GM21576 (cell line): ENCODE measurements around the gene SPRED3.
A peak's percentile ranks its signal among the peaks of the same experiment; 100 is the strongest.
"Not testable (repeated sequence)": the region's sequence is repeated elsewhere in the genome, so short reads cannot be mapped to it uniquely, and the experiment has no call there.

Source experiments
- ATAC-seq: cut with Tn5 transposase; IDR thresholded peaks from one replicate; pipeline ENCODE4 v1.9.1; 2021; ENCODE audit warnings: mild to moderate bottlenecking, moderate library complexity; ENCODE audit not compliant: unreplicated experiment

The SPRED3 gene

DNA sequence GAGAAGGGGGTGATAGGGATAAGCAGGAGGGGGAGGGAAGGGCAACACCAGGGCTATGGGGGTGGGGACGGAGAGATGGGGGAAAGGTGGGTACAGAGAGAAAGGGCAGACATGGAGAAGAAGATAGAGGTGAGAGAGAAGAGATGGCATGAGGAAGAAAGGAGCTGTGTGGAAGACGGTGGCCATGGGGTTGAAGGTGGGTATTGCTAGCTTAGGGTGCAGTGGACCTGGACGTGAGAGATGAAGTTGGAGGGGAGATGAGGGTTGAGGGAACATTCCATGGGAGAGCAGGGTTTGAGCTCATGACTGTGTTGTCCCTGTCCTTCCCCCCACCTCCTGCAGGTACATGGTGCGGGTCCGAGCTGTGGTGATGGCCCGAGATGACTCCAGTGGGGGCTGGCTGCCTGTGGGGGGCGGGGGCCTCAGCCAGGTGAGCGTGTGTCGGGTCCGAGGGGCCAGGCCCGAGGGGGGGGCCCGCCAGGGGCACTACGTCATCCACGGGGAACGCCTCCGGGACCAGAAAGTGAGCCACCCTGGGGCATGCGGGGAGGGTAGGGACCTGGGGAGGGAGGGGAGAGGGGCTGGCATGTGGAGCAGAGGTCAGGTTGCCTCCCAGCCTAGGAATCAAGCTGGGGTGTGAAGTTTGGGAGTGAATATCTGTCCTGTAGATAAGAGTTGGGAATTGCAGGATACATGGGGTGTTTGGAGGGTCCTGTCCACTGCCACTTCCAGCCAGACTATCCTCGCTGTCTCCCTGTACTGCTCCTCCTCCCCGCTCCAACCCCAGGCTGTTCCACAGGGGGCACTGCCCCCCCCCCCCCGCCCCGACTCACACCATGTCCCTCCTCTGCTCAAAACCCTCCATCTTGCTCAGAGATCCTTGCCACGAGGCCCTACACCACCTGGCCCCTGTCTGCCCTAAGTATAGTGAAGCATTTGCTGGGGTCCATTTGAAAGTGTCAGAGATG lies 1.7 kb downstream of the SPRED3 start:
- no peak for ATAC-seq

DNA sequence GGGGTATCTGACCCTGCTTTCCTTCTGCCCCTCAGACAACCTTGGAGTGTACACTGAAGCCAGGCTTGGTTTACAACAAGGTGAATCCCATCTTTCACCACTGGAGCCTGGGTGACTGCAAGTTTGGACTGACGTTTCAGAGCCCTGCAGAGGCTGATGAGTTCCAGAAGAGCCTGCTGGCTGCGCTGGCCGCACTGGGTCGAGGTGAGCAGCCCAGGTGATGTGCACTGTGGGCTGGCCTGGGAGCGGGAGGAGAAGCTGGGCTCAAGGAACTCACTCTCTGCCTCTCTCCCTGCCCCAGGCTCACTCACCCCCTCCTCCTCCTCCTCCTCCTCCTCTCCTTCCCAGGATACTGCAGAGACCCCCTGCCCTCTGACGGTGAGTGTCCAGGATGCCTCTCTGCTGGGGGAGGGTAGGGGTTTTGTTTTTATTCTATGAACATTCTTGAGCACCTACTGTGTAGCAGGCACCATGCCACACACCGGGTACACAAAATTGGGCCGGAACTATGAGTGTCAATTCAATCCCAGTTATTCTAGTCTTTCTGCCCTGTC lies 3.5 kb downstream of the SPRED3 start:
- ATAC-seq: no peak

DNA sequence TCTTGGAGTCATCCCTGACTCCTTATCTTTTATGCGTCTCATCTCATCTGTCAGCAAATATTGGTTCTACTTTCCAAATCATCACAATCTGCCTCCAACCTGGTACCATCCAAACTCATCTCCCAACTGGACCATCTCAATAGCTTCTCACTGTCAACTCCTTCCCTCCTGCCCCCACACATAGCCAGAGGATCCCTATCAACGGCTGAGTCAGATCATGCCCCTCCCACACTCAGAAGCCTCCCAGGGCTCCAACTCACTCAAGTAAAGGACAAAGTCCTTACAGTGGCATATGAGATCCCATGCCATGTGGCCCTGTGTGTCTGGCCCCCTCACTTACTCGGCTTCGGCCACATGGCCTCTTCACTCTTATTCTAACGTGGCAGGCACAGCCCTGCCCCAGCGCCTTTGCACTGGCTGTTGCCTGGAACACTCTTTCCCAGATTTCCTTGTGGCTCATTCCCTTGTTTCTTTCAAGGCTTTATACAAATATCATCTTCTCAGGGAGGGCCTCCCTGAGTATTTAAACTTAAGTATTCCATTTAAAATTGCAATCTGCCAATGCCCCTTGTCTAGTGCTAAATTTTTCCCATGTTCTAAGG lies 4.3 kb downstream of the SPRED3 start:
- ATAC-seq: no peak

GRCh38 chr19:38394488-38394887 lies 6.0 kb downstream of the SPRED3 start:
- no peak for ATAC-seq

DNA sequence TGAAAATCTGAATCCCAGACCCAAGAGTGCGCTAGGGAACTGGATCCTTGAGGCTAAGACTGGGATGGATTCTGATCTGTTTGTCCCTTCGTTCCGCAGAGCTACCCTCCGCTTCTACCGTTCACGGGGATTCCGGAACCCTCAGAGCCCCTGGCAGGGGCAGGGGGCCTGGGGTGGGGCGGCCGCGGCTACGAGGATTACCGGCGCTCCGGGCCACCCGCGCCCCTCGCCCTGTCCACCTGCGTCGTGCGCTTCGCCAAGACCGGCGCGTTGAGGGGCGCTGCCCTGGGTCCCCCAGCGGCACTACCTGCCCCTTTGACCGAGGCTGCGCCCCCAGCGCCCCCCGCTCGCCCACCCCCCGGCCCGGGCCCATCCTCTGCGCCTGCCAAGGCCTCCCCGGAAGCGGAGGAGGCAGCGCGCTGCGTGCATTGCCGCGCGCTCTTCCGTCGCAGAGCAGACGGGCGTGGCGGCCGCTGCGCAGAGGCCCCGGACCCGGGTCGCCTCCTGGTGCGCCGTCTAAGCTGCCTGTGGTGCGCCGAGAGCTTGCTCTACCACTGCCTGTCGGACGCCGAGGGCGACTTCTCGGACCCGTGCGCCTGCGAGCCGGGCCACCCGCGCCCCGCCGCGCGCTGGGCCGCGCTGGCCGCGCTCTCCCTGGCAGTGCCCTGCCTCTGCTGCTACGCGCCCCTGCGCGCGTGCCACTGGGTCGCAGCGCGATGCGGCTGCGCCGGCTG lies 7.1 kb downstream of the SPRED3 start:
- ATAC-seq: no peak

- ATAC-seq: no peak
Observed at GRCh38 chr19:38399081-38399480, 10.6 kb downstream of the SPRED3 start.

GRCh38 chr19:38399537-38399936 lies 11.0 kb downstream of the SPRED3 start:
- no peak for ATAC-seq

DNA sequence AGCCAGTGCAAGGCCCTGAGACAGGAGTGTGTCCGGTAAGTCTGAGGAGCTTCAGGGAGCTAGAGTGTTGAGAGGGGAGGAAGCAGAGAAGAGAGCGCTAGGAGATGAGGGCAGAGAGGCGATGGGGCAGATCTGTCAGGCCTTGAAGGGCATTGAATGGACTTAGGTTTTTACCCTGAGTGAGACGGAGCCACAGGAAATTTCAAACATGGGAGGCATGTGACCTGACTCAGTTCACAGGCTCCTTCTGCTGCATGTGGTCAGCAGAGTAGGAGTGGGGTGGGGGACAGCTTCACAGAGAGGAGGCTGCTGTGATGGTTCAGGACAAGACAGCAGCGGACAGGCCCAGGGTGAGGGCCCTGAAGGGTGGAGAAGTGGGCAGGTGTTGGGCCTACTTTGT lies 11.9 kb downstream of the SPRED3 start:
- ATAC-seq: no peak

- ATAC-seq: no peak
Observed at GRCh38 chr19:38401148-38401547, 12.7 kb downstream of the SPRED3 start.

GRCh38 chr19:38402623-38402966 lies 14.1 kb downstream of the SPRED3 start:
- no peak for ATAC-seq

GRCh38 chr19:38402967-38403674 lies 14.6 kb downstream of the SPRED3 start, which contains the start of gene FAM98C:
FAM98C (plus strand) TSS chr19:38403093; CDS start chr19:38403154, 61 bp downstream.
- ATAC-seq: peak; percentile 83

- ATAC-seq: no peak
Observed at GRCh38 chr19:38404858-38405257, 16.4 kb downstream of the SPRED3 start.

- ATAC-seq: no peak
Observed at GRCh38 chr19:38405276-38405675, 16.8 kb downstream of the SPRED3 start.

GRCh38 chr19:38409631-38410133 lies 21.2 kb downstream of the SPRED3 start:
- ATAC-seq: no peak

DNA sequence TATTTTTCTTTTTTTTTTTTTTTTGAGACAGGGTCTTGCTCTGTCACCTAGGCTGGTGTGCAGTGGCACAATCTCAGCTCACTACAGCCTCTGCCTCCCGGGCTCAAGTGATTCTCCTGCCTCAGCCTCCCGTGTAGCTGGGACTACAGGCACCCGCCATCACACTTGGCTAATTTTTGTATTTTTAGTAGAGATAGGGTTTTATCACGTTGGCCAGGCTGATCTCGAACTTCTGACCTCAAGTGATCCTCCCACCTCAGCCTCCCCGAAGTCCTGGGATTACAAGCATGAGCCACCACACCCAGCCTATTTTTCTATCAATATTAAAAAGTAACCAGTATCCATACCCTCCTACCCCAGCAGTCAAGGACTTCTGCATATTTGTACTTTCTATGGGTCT lies 21.9 kb downstream of the SPRED3 start:
- ATAC-seq: not testable (repeated sequence)

GRCh38 chr19:38411041-38411712 lies 22.7 kb downstream of the SPRED3 start:
- ATAC-seq: no peak

- ATAC-seq: not testable (repeated sequence)
Observed at GRCh38 chr19:38411898-38412297, 23.4 kb downstream of the SPRED3 start.

DNA sequence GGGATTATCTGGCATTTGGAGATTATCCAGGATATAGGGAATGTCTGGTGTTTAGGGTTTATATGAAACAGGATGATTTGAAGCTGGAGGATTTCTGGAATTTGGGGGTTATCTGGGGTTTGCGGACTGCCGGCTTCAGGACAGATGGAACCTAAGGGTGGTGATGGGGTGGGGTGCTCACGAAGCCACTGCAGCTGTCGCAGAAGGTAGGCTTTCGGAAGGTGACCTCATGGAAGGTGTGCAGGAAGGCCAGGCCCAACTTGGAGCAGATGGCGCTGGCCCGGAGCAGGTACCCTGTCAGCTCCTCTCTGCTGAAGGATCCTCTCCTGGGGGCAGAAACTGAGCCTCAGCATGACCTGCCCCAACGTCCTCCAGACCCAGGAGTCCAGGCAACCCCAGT lies 24.0 kb downstream of the SPRED3 start:
- no peak for ATAC-seq

DNA sequence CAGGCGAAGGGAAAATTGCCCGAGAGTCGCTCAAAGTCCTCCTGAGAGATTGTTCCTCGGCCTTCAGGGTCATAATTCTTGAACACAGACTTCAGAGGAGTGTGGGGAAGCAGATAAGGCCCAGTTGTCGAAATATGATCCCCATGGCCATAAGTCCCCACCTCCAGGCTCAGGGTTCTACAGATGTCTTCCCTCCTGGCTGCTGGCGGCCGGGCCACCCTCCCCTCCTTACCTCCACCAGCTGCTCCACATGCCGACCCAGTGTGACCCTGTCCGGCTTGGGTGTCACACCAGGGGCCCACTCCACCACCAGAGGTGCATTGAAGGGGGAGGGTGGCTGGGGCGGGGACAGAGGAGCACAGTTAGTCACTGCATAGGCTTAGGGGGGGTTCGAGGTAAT lies 24.5 kb downstream of the SPRED3 start:
- ATAC-seq: no peak

- no peak for ATAC-seq
Observed at GRCh38 chr19:38413416-38413815, 24.9 kb downstream of the SPRED3 start.
